Left cardiac atrium (tissue), 2 donors: Measurements from ENCODE around the gene GRIK1. TPM values are rescaled to one million over a fixed set of nuclear protein-coding genes. Genes with fewer than 3 reads are reported as not detected.

ENCODE experiments used
- total RNA-seq, 2 donors: library from RNA; stranded (reverse); fragmentation: NEBNext Ultra II Directional; extraction: Animal tissue kit (Norgen Biotek cat#: 25700); gene quantifications; one replicate each; pipeline ENCODE4 v1.2.1, GENCODE V29; 2021
- donor health status: DM: no; HTN: yes; CAD: no; lungs with severe emphysema.
- donor health status: DM: yes; HTN: yes; CAD: no.

The GRIK1 gene
- total RNA-seq, 2 donors from 2014 or later: not detected

Other genes with a start within 250 kb of the GRIK1 start
- not detected for gene CLDN17, start 226.8 kb upstream of the GRIK1 start, total RNA-seq